SK-N-SH (cell line): ENCODE measurements around the gene CTCFL. TPM values are rescaled to one million over a fixed set of nuclear protein-coding genes. Genes with fewer than 3 reads are reported as not detected.

Experiments
- CTCF ChIA-PET: fragments of 300-600, 350-600 bp; formaldehyde crosslinking; extraction: SDS; loops from one replicate; lab custom pipeline; 2021; lab: Yijun Ruan, JAX
- POLR2A ChIA-PET: fragments of 350-600 bp; sonication (Branson Sonifier 250); formaldehyde crosslinking; extraction: SDS; loops from one replicate; lab custom pipeline; 2020; ENCODE audit warnings: antibody characterized with exemption, inconsistent platforms; lab: Yijun Ruan, JAX
- DNase-seq: peaks from one replicate; pipeline ENCODE4 v3.0.0; 2012
- H2AFZ ChIP-seq: fragments of 200-600 bp; sonication (generic); 2 replicates; pipeline ENCODE4 v1.8.1; 2016; ENCODE audit warnings: antibody characterized with exemption, mild to moderate bottlenecking, low read depth
- H3F3A ChIP-seq: fragments of 200-600 bp; sonication (generic); replicated peaks from 2 replicates; pipeline ENCODE3; 2016; ENCODE audit warnings: antibody characterized with exemption, mild to moderate bottlenecking; ENCODE audit not compliant: insufficient read depth
- H3K27ac ChIP-seq, 2 experiments: fragments of 200-500 bp in 1 of 2; fragments of 200-600 bp in 1 of 2; sonication (Bioruptor generic) in 1 of 2; sonication (generic), shearing (Covaris generic) in 1 of 2; 2 replicates each; pipeline versions ENCODE4 v1.5.1 to v1.6.1; 2014 to 2016; ENCODE audit warnings: low read depth in 2 of 2, inconsistent platforms in 1 of 2, low read length in 1 of 2, mild to moderate bottlenecking in 1 of 2, mixed read lengths in 1 of 2
- H3K27me3 ChIP-seq: fragments of 200-600 bp; sonication (generic), shearing (Covaris generic); 2 replicates; pipeline ENCODE4 v1.6.1; 2016; ENCODE audit warnings: mixed run types; ENCODE audit not compliant: insufficient read depth
- H3K36me3 ChIP-seq, 2 experiments: fragments of 200-500 bp in 1 of 2; fragments of 200-600 bp in 1 of 2; sonication (Bioruptor generic) in 1 of 2; sonication (generic) in 1 of 2; replicated peaks in 1 of 2; 2 replicates each; pipeline versions ENCODE3 to v1.5.1; 2014 to 2016; ENCODE audit warnings: low read length in 1 of 2, mild to moderate bottlenecking in 1 of 2; ENCODE audit not compliant: insufficient read depth in 2 of 2, control insufficient read depth in 1 of 2
- H3K4me1 ChIP-seq, 2 experiments: fragments of 200-500 bp in 1 of 2; fragments of 200-600 bp in 1 of 2; sonication (Bioruptor generic) in 1 of 2; sonication (generic), shearing (Covaris generic) in 1 of 2; 2 replicates each; pipeline versions ENCODE4 v1.5.1 to v1.6.1; 2014 to 2016; ENCODE audit warnings: low read depth in 1 of 2, low read length in 1 of 2, mixed run types in 1 of 2; ENCODE audit not compliant: insufficient read depth in 2 of 2, control insufficient read depth in 1 of 2
- H3K4me2 ChIP-seq: fragments of 200-600 bp; sonication (generic), shearing (Covaris generic); 2 replicates; pipeline ENCODE4 v1.6.1; 2017; ENCODE audit warnings: mixed run types
- H3K4me3 ChIP-seq, 2 experiments: fragments of 200-500 bp in 1 of 2; fragments of 200-600 bp in 1 of 2; sonication (Bioruptor generic) in 1 of 2; sonication (generic), shearing (Covaris generic) in 1 of 2; 2 replicates each; pipeline versions ENCODE4 v1.5.1 to v1.8.1; 2014 to 2016; ENCODE audit warnings: low read depth in 2 of 2, inconsistent platforms in 1 of 2, low read length in 1 of 2, mild to moderate bottlenecking in 1 of 2, mixed read lengths in 1 of 2, moderate library complexity in 1 of 2
- H3K79me2 ChIP-seq: fragments of 200-600 bp; sonication (generic); 2 replicates; pipeline ENCODE4 v1.8.1; 2017; ENCODE audit warnings: mild to moderate bottlenecking; ENCODE audit not compliant: insufficient read depth
- H3K9ac ChIP-seq: fragments of 200-600 bp; sonication (generic); 2 replicates; pipeline ENCODE4 v1.6.1; 2017; ENCODE audit warnings: mixed run types
- H3K9me2 ChIP-seq: fragments of 200-600 bp; sonication (generic); 2 replicates; pipeline ENCODE4 v1.6.1; 2017; ENCODE audit warnings: mixed run types
- H3K9me3 ChIP-seq: fragments of 200-600 bp; sonication (generic); 2 replicates; pipeline ENCODE4 v1.6.1; 2017; ENCODE audit warnings: mixed run types, mild to moderate bottlenecking, moderate library complexity
- H4K20me1 ChIP-seq: fragments of 200-600 bp; sonication (generic); 2 replicates; pipeline ENCODE4 v1.6.1; 2017; ENCODE audit warnings: mild to moderate bottlenecking, mixed run types; ENCODE audit not compliant: insufficient read depth
- CHD2 ChIP-seq: fragments of 150-350 bp; IDR thresholded peaks from 2 replicates; pipeline ENCODE4 v1.6.1; 2018; ENCODE audit warnings: low read length; ENCODE audit not compliant: partially characterized antibody
- CTCF ChIP-seq: fragments of 200-600 bp; sonication (generic); IDR thresholded peaks from 2 replicates; pipeline ENCODE4 v1.6.1; 2017; ENCODE audit warnings: antibody characterized with exemption, mild to moderate bottlenecking, moderate library complexity
- MAX ChIP-seq: IDR thresholded peaks from 2 replicates; pipeline ENCODE4 v1.4.0; 2012; ENCODE audit warnings: low read depth
- MEF2A ChIP-seq: IDR thresholded peaks from 2 replicates; pipeline ENCODE4 v1.4.0; 2012; ENCODE audit warnings: low read depth, borderline replicate concordance
- NRF1 ChIP-seq: IDR thresholded peaks from 2 replicates; pipeline ENCODE4 v1.6.1; 2012; ENCODE audit warnings: low read depth, mild to moderate bottlenecking, low read length
- PBX3 ChIP-seq: IDR thresholded peaks from 2 replicates; pipeline ENCODE4; 2012
- POLR2AphosphoS5 ChIP-seq: IDR thresholded peaks from 2 replicates; pipeline ENCODE4 v1.6.1; 2012; ENCODE audit warnings: low read depth, low read length
- SIN3A ChIP-seq: IDR thresholded peaks from 2 replicates; pipeline ENCODE4 v1.6.1; 2012; ENCODE audit warnings: low read depth, mild to moderate bottlenecking, low read length, moderate library complexity, borderline replicate concordance
- TAF1 ChIP-seq: IDR thresholded peaks from 2 replicates; pipeline ENCODE4 v1.6.1; 2012; ENCODE audit warnings: low read depth, mild to moderate bottlenecking, low read length, moderate library complexity, borderline replicate concordance
- TEAD4 ChIP-seq: IDR thresholded peaks from 2 replicates; pipeline ENCODE4 v1.4.0; 2012; ENCODE audit warnings: mild to moderate bottlenecking, borderline replicate concordance; ENCODE audit not compliant: insufficient read depth
- WGBS: methylation state at CpG from one replicate; pipeline ENCODE4 v1.1.6; 2017; ENCODE audit warnings: low lambda C conversion rate; 5-methylcytosine and 5-hydroxymethylcytosine counted together
- polyA plus RNA-seq, 3 experiments: library from polyadenylated mRNA; depleted of rRNA; stranded (reverse); fragments of >200 nt; gene quantifications; 2 replicates each; pipeline ENCODE4 v1.2.3, GENCODE V29; 2012

The CTCFL gene
- polyA plus RNA-seq, 1 of the 3 experiments (the other 2 are of a cell fraction), result not detected

- CTCF ChIA-PET, result interaction anchor here (1.1 to 1.4 kb wide), 2 partner anchors 8 to 10 kb away, joined by 3 read pairs; no protein-coding TSS in a partner anchor
- no peaks in the 10 kb centered on the region for H3K9me3 ChIP-seq
- TF ChIP-seq SIN3A (no peak), POLR2AphosphoS5 (no peak), NRF1 (no peak), TAF1 (no peak), CHD2 (no peak)
- TF ChIP-seq, all 33 proteins: peak for 0
- H3K9me2 ChIP-seq, result no peaks in the 10 kb centered on the region
- H3F3A ChIP-seq, result no peaks in the 10 kb centered on the region
- H3K9ac ChIP-seq, result no peak overlapping the region
- peaks cover 0 to 5% of the 10 kb centered on the region in 2 experiments; a peak in 1 of 4 replicates for H3K4me1 ChIP-seq
- H3K4me2 ChIP-seq, result no peak overlapping the region
- H3K27ac ChIP-seq, result no peak overlapping the region
- H3K27me3 ChIP-seq, result no peaks in the 10 kb centered on the region
- no peak overlapping the region for H3K4me3 ChIP-seq
- WGBS, result 78% methylated on average over 13 of the region's 13 CpGs
- H2AFZ ChIP-seq, result no peak overlapping the region
- H3K79me2 ChIP-seq, result no peaks in the 10 kb centered on the region
- no peaks in the 10 kb centered on the region for H3K36me3 ChIP-seq
- no peaks in the 10 kb centered on the region for H4K20me1 ChIP-seq
- no peak for DNase-seq
- POLR2A ChIA-PET, result no interaction called here
These were observed 68.8 kb downstream of the CTCFL start for GRCh38 chr20:57456116-57456515.

GRCh38 chr20:57455386-57455785 is 69.6 kb downstream of the CTCFL start:
- H3K9me2 ChIP-seq, result no peaks in the 10 kb centered on the region
- no peak overlapping the region for H3K9ac ChIP-seq
- H3K27me3 ChIP-seq, result no peaks in the 10 kb centered on the region
- TF ChIP-seq NRF1 (no peak), TEAD4 (no peak), PBX3 (no peak), MEF2A (no peak), CTCF (no peak), MAX (no peak)
- TF ChIP-seq, all 33 proteins: peak for 0
- Histone ChIP-seq H3K4me1 (peaks cover 0 to 13% of the 10 kb centered on the region in 2 experiments; a peak in 1 of 4 replicates), H3K27ac (no peak overlapping the region), H3K4me3 (no peak overlapping the region), H4K20me1 (no peaks in the 10 kb centered on the region), H3K4me2 (no peak overlapping the region), H2AFZ (no peak overlapping the region), H3F3A (no peaks in the 10 kb centered on the region), H3K79me2 (no peaks in the 10 kb centered on the region), H3K36me3 (no peaks in the 10 kb centered on the region), H3K9me3 (no peaks in the 10 kb centered on the region)
- DNase-seq, result no peak
- CTCF ChIA-PET, result interaction anchor here (1.1 to 1.4 kb wide), 2 partner anchors 9 to 11 kb away, joined by 3 read pairs; no protein-coding TSS in a partner anchor
- WGBS, result 44% methylated on average over 3 of the region's 3 CpGs
- POLR2A ChIA-PET, result no interaction called here
